Fibroblast of the aortic adventitia (primary cell): ENCODE measurements around the gene PTPN14. TPM values are rescaled to one million over a fixed set of nuclear protein-coding genes. Genes with fewer than 3 reads are reported as not detected.
A peak's percentile ranks its signal among the peaks of the same experiment; 100 is the strongest.

Experiments
- DNase-seq: peaks from one replicate; pipeline ENCODE4 v3.0.0-alpha.2; 2010; ENCODE audit warnings: low read depth
- H3K4me3 ChIP-seq: 2 replicates; pipeline ENCODE4 v1.5.1; 2011; ENCODE audit warnings: low read depth, mild to moderate bottlenecking, control low read depth, low read length, moderate library complexity
- total RNA-seq: library from RNA; depleted of rRNA; stranded (reverse); fragments of >200 nt; gene quantifications from 2 replicates; pipeline ENCODE4 v1.2.3, GENCODE V29; 2012; ENCODE audit warnings: low replicate concordance
- TF ChIP-seq, protein P1 (sequence below): IDR thresholded peaks from 2 replicates; pipeline ENCODE4 v1.5.1; 2011; ENCODE audit warnings: mild to moderate bottlenecking, low read length, control low read depth, inconsistent platforms; ENCODE audit not compliant: insufficient read depth

PTPN14 gene
- total RNA-seq, 1 donor: 46.6 TPM

DNA sequence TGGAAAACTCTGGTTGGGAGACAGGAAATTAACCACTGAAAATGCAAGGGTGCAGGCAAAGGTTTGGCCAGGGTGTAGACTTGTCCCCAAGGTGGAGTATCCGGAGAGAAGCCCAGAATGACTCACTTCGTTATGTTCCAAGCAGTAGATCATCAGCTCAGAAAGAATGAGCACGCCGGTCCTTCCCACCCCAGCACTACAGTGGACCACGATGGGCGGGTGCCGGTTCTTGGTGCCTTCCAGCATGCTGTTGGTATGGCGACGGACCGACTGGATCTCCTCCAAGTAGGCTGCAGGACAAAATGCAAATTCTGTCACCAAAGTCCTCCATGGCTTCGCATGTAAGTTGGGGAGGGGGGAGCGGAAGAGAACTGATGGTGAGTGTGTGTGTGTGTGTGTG, 187.0 kb downstream of the PTPN14 start:
- no peak overlapping the region for H3K4me3 ChIP-seq
- DNase-seq: peak; percentile 77
- TF ChIP-seq, protein P1, sequence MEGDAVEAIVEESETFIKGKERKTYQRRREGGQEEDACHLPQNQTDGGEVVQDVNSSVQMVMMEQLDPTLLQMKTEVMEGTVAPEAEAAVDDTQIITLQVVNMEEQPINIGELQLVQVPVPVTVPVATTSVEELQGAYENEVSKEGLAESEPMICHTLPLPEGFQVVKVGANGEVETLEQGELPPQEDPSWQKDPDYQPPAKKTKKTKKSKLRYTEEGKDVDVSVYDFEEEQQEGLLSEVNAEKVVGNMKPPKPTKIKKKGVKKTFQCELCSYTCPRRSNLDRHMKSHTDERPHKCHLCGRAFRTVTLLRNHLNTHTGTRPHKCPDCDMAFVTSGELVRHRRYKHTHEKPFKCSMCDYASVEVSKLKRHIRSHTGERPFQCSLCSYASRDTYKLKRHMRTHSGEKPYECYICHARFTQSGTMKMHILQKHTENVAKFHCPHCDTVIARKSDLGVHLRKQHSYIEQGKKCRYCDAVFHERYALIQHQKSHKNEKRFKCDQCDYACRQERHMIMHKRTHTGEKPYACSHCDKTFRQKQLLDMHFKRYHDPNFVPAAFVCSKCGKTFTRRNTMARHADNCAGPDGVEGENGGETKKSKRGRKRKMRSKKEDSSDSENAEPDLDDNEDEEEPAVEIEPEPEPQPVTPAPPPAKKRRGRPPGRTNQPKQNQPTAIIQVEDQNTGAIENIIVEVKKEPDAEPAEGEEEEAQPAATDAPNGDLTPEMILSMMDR: no peak

DNA sequence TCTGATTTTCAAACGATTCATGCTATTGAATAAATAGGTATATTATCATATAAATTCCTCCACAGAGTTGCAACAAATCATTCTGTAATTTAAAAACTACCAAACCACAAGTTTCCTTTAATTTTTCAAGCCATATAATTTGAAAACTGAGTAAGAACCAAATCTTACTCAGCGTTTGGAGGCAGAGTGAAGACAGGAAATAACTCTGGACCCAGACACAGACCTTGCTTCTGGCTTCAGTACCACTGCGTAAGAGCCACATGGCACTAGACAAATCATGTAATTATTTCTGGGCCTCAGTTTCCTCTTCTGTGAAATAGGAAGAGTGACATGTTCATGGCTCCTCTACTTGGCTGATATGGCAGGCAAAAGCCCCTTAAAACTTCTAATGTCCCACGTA, 188.0 kb downstream of the PTPN14 start:
- TF ChIP-seq, protein P1: no peak
- peak; percentile 31 for DNase-seq

DNA sequence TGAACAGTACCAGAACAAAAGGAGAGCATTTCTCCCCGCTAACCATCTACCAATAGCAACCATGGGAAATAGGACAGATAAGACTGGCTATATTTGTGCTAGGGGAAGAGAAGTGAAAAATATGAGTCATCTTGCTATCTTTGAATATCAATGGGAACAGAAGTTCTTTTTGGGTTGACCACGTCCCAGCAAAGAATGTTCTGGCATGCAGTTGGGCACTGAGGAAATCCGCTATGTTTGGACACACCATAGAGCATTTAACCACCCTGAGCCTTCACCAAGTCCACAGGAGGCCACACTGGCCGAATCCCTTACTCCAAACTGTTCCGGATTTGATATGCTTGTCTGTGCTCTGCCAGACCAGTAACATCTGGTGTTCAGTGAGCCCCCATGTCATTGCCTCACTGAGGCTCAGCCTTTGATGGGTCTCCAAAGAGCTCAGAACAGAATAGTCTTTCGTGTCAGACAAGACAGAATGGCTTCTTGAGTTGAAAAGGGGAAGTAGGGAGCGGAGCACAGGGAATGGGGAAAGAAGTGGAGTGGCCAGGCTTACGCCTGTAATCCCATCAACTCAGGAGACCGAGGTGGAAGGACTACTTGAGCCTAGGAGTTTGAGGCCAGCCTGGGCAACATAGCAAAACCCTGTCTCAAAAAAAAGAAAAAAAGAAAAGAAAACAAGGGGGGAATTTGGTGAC, 189.1 kb downstream of the PTPN14 start:
- DNase-seq: peak; percentile 64
- TF ChIP-seq, protein P1: no peak
- no peak overlapping the region for H3K4me3 ChIP-seq

More for the DNA sequence above, 188.0 kb downstream of the PTPN14 start:
- H3K4me3 ChIP-seq: no peak overlapping the region

DNA sequence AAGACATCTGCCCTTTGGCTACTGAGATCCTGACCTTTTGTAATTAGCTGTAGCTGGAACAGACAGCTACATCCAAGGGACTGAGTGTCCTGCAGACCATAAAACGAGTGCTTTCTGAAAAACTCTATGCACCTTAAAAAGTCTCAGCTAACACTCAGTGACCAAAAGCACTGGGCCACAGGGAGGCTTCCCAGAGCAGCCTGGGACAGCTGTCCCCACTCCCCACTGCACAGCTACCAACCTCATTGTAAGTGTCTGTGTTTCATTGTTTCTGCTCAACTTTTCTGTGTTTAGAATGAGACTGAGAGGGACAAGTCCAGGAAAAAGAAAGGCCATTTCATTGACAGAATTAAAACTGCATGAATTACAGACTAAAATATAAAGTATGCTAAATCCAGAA, 189.8 kb downstream of the PTPN14 start:
- no peak for DNase-seq
- TF ChIP-seq, protein P1: no peak

DNA sequence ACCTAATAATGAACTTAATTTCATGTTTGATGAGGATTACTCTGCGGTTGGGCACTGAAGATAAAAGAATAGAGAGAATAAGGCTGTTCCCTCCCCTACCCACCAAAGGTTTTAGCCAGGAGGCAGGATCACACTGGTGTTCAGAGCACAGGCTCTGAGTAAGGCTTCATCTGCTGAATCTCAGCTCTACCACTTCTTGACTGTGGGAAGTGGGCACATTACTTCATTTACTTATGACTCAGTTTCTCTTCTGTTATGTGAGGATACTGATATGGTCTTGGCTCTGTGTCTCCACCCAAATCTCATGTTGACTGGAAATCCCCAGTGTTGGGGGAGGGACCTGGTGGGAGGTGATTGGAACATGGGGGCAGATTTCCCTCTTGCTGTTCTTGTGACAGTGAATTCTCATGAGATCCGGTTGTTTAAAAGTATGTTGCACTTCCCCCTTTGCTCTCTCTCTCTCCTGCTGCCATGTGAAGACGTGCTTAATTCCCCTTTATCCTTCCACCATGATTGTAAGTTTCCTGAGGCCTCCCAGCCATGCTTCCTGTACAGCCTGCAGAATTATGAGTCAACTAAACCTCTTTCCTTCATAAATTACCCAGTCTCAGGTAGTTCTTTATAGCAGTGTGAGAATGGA, 190.8 kb downstream of the PTPN14 start:
- TF ChIP-seq, protein P1: no peak

More for the DNA sequence above, 189.8 kb downstream of the PTPN14 start:
- H3K4me3 ChIP-seq: no peak overlapping the region

DNA sequence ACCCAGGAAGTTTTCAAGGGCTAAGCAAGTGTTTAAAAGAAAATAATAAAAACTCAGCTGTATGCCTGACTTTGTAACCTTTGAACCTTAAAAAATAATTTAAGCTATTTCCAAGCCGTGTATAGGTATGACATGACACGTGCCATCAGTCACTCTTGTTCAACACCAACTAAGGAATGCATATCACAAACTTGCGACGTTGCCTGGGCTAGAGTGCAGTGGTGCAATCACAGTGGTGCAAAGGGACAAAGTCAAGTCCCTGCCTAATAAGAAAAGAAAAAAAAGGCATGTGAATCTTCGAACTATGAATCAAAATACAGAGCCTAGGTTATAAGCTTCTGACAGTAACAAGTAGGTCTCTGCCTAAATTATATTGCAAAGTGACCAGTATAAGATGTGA, 191.3 kb downstream of the PTPN14 start:
- DNase-seq: no peak
- H3K4me3 ChIP-seq: no peak overlapping the region
- TF ChIP-seq, protein P1: no peak

More for the DNA sequence above, 190.8 kb downstream of the PTPN14 start:
- no peak overlapping the region for H3K4me3 ChIP-seq
- DNase-seq: no peak
